Esophagus (tissue), 2 donors: ENCODE results near the gene ST6GALNAC1. TPM values are rescaled to one million over a fixed set of nuclear protein-coding genes. Genes with fewer than 3 reads are reported as not detected.
A peak's percentile ranks its signal among the peaks of the same experiment; 100 is the strongest.
"Not testable (repeated sequence)": the region's sequence is repeated elsewhere in the genome, so short reads cannot be mapped to it uniquely, and the experiment has no call there.

Source experiments
- H3K27ac ChIP-seq, 2 donors: one replicate each; pipeline ENCODE4 v1.5.1; 2013; ENCODE audit warnings: low read depth in 2 of 2, mild to moderate bottlenecking in 2 of 2, inconsistent platforms in 1 of 2, low read length in 1 of 2, moderate library complexity in 1 of 2
- H3K27me3 ChIP-seq, 2 donors: one replicate each; pipeline ENCODE4 v1.6.1; 2013; ENCODE audit warnings: low read length in 2 of 2, control low read depth in 1 of 2, mild to moderate bottlenecking in 1 of 2; ENCODE audit not compliant: insufficient read depth in 2 of 2, control insufficient read depth in 1 of 2
- H3K36me3 ChIP-seq, 2 donors: one replicate each; pipeline ENCODE4 v1.6.1; 2013; ENCODE audit warnings: low read length in 1 of 2; ENCODE audit not compliant: control insufficient read depth in 2 of 2, insufficient read depth in 2 of 2
- H3K4me1 ChIP-seq, 2 donors: one replicate each; pipeline ENCODE4 v1.6.1; 2013; ENCODE audit warnings: low read length in 1 of 2; ENCODE audit not compliant: control insufficient read depth in 2 of 2, insufficient read depth in 2 of 2
- H3K4me3 ChIP-seq, 2 donors: one replicate each; pipeline ENCODE4 v1.5.1; 2013; ENCODE audit warnings: low read length in 2 of 2, mild to moderate bottlenecking in 2 of 2, low read depth in 1 of 2, moderate library complexity in 1 of 2
- H3K9me3 ChIP-seq, 2 donors: one replicate each; pipeline ENCODE4 v1.6.1; 2013; ENCODE audit warnings: mild to moderate bottlenecking in 2 of 2, low read depth in 1 of 2, low read length in 1 of 2, moderate library complexity in 1 of 2; ENCODE audit not compliant: control insufficient read depth in 2 of 2, insufficient read depth in 1 of 2
- WGBS, 2 donors: extraction: QIAGEN DNeasy Blood & Tissue Kit; methylation state at CpG; one replicate each; pipeline ENCODE4 v1.1.7; 2013; 5-methylcytosine and 5-hydroxymethylcytosine counted together
- polyA plus RNA-seq, 2 donors: library from polyadenylated mRNA; stranded (reverse); fragments of 200-250 nt; gene quantifications; one replicate each; pipeline ENCODE4 v1.2.3, GENCODE V29; 2013
- donor health status: healthy with polysubstance abuse.
- donor health status: Bipolar disorder and iron deficiency.

Gene ST6GALNAC1
- polyA plus RNA-seq, 2 donors = 20.1 to 40.1 TPM

DNA sequence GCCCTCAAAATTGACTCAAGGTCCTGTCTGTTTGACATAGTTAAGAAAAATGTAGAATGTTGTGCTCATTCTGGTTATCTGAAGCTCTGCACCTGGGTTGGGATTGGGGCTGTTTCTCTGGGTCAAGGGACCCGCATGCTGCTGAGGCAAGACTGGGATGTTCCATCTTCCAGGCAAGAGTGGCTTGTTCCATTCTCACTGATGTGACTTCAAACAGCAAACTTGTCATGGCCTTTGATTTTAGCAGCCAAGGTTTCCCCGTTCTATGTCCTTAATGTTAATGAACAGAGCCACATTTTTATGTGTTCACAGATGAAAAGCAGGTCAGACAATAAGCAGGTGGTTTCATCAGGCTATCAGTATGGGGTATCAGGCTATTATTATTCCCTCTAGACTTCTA is 25.7 kb downstream of the ST6GALNAC1 start:
- no peak overlapping the region for H3K27ac ChIP-seq
- WGBS, 2 donors = 83 to 85% methylated on average over 2 of the region's 2 CpGs
- peaks cover under 1 to 4% of the 10 kb centered on the region in 2 donors for H3K4me1 ChIP-seq

DNA sequence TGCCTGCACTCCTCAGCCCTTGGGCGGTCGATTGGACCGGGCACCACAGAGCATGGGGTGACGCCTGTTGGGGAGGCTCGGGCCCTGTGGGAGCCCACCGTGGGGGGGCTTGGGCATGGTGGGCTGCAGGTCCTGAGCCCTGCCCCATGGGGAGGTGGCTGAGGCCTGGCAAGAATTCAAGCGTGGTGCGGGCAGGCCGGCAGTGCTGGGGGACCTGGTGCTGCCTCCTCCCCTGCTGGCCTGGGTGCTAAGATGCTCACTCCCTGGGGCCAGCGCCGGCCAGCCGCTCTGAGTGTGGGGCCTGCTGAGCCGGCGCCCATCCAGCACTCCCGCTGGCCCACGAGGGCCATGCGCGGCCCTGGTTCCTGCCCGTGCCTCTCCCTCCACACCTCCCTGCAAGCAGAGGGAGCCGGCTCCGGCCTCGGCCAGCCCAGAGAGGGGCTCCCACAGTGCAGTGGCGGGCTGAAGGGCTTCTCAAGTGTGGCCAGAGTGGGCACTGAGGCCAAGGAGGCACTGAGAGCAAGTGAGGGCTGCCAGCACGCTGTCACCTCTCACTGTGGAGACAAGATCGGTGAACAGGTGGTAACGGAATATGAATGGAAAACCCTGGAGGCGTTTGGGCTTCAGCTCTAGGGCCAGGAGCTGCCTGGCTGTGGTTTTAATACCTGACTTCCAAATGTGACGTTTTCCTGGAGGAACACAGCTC is 28.5 kb downstream of the ST6GALNAC1 start:
- WGBS, 2 donors = 91 to 93% methylated on average over 28 of the region's 28 CpGs
- no peak overlapping the region for H3K4me3 ChIP-seq
- H3K4me1 ChIP-seq = peaks cover 2 to 6% of the 10 kb centered on the region in 2 donors
- H3K36me3 ChIP-seq = no peaks in the 10 kb centered on the region
- H3K27ac ChIP-seq = no peak overlapping the region
- H3K27me3 ChIP-seq = no peaks in the 10 kb centered on the region
- H3K9me3 ChIP-seq = no peaks in the 10 kb centered on the region

More for the DNA sequence above, 25.7 kb downstream of the ST6GALNAC1 start:
- Histone ChIP-seq H3K4me3 (no peak overlapping the region), H3K36me3 (no peaks in the 10 kb centered on the region), H3K9me3 (no peaks in the 10 kb centered on the region), H3K27me3 (no peaks in the 10 kb centered on the region)

GRCh38 chr17:76614064-76614759 is 29.3 kb downstream of the ST6GALNAC1 start:
- H3K36me3 ChIP-seq, H3K27me3 ChIP-seq, H3K27ac ChIP-seq, H3K9me3 ChIP-seq, H3K4me3 ChIP-seq, H3K4me1 ChIP-seq: not testable (repeated sequence)
- 70 to 76% methylated on average over 13 of the region's 13 CpGs for WGBS, 2 donors

DNA sequence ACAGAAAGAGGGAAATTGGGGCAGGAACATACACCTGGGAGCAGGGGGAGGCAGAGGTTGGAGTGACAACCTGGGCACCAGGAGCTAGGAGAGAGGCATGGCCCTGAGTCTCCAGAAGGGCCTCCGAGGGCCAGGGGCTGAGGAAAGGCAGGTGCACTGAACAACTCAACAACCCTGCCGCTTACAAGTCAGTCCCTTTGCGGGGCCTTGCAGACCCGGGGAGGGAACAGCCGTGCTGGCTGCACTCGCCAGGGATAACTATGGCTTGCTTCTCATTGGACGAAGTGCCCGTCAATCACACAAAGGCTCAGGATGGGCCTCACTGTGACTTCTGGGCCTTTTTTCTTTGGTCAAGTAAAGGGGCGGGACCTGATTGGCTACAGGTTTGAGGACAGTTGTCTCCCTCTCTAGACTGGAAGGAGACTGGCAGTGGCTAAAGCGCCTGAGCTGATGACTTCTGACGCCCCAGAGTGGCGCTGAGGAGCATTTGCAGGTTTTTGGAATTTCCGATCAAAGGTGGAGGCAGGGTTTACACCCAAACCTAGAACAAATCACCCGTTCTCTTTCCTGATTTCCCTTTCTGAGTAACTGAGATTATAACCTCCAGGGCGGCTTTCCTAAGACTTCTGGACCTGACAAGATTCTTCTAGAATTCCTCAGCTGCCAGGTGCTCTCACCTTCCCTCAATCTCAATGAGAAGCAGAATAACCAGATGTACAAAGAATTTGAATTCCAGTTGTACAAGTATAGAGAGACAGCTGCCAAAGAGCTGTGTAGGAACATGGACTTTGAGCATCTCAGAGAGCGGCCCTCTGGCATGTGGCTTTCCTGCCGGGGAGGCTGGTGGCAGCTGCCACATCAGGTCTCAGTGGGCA is 30.3 kb downstream of the ST6GALNAC1 start:
- 67 to 69% methylated on average over 17 of the region's 17 CpGs for WGBS, 2 donors
- H3K4me3 ChIP-seq = no peak overlapping the region
- H3K9me3 ChIP-seq = no peaks in the 10 kb centered on the region
- peaks cover 2 to 6% of the 10 kb centered on the region in 2 donors for H3K4me1 ChIP-seq
- H3K27ac ChIP-seq = peak overlapping the region in 1 of 2 donors; percentile 42
- no peaks in the 10 kb centered on the region for H3K27me3 ChIP-seq
- H3K36me3 ChIP-seq = no peaks in the 10 kb centered on the region

DNA sequence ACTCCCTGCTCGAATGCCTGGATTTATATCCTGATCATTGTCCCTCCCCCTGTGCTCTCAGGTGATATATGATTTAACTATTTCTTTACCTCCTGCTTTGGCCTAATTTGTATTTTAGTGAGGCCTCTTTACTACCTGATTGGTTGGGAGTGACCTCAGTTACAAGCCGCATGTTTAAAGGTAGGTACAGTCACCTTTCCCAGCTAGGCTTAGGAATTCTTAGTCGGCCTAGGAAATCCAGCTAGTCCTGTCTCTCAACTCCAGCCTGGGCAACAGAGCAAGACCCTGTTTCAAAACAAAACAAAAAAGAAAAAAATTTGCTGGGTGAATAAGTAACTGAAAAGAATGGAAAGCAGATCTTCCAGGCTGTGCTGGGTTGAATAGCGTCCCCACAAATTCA is 31.1 kb downstream of the ST6GALNAC1 start:
- Histone ChIP-seq H3K36me3 (no peaks in the 10 kb centered on the region), H3K4me3 (no peak overlapping the region), H3K9me3 (no peaks in the 10 kb centered on the region), H3K4me1 (peaks cover 2 to 6% of the 10 kb centered on the region in 2 donors), H3K27ac (no peak overlapping the region), H3K27me3 (no peaks in the 10 kb centered on the region)
- WGBS, 2 donors = 68 to 71% methylated on average over 4 of the region's 4 CpGs

GRCh38 chr17:76611758-76612157 is 31.8 kb downstream of the ST6GALNAC1 start:
- no peaks in the 10 kb centered on the region for H3K27me3 ChIP-seq
- H3K4me1 ChIP-seq = peaks cover 2 to 6% of the 10 kb centered on the region in 2 donors
- H3K27ac ChIP-seq = no peak overlapping the region
- WGBS, 2 donors = 78 to 91% methylated on average over 4 of the region's 4 CpGs
- no peaks in the 10 kb centered on the region for H3K9me3 ChIP-seq
- no peaks in the 10 kb centered on the region for H3K36me3 ChIP-seq
- no peak overlapping the region for H3K4me3 ChIP-seq

GRCh38 chr17:76611080-76611749 is 32.3 kb downstream of the ST6GALNAC1 start:
- not testable (repeated sequence) for H3K4me3 ChIP-seq, H3K27ac ChIP-seq, H3K27me3 ChIP-seq, H3K9me3 ChIP-seq, H3K36me3 ChIP-seq, H3K4me1 ChIP-seq
- WGBS, 2 donors = 69 to 71% methylated on average over 11 to 13 of the region's 13 CpGs

DNA sequence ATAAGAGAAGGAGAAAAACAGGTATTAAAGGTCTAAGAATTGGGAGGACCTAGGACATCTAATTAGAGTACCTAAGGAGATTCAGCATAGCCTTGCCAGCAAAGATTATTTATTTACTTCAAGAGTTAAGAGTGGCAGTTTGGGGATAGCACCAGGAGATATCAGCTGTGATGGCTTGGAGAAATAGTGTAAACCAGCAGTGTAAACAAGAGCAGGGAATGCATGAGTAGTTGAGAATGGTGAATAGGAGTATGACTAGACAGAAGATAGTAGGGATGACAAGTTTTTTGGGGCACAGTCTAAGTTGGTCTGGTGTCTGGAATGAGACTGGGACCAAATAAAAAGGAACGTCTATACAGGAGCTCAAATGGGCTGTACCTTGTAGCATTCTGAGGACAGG is 36.9 kb downstream of the ST6GALNAC1 start:
- H3K36me3 ChIP-seq, H3K27me3 ChIP-seq, H3K27ac ChIP-seq, H3K4me3 ChIP-seq, H3K9me3 ChIP-seq, H3K4me1 ChIP-seq: not testable (repeated sequence)
- 69 to 75% methylated on average over 1 of the region's 1 CpG for WGBS, 2 donors

GRCh38 chr17:76601065-76601464 is 42.5 kb downstream of the ST6GALNAC1 start:
- Histone ChIP-seq H3K27ac (no peak overlapping the region), H3K4me1 (peaks cover 3 to 12% of the 10 kb centered on the region in 2 donors), H3K9me3 (no peaks in the 10 kb centered on the region), H3K4me3 (no peak overlapping the region), H3K27me3 (no peaks in the 10 kb centered on the region), H3K36me3 (no peaks in the 10 kb centered on the region)
- 77 to 81% methylated on average over 8 of the region's 8 CpGs for WGBS, 2 donors
